Sigmoid colon (tissue), 7 donors: ENCODE results near the gene MASP1. TPM values are rescaled to one million over a fixed set of nuclear protein-coding genes. Genes with fewer than 3 reads are reported as not detected.

Experiments
- DNase-seq: peaks from one replicate; pipeline ENCODE4 v3.0.0-alpha.2; 2019
- H3K27ac ChIP-seq, 4 donors: fragments of 200-600 bp; sonication (generic); one replicate each; pipeline ENCODE4 v1.5.1; 2016 to 2019; ENCODE audit warnings: mild to moderate bottlenecking in 1 of 4
- H3K27me3 ChIP-seq, 3 donors: fragments of 200-600 bp; sonication (generic); one replicate each; pipeline ENCODE4 v1.5.1; 2019; ENCODE audit warnings: mild to moderate bottlenecking in 1 of 3
- H3K36me3 ChIP-seq, 4 donors: fragments of 200-600 bp; sonication (generic); one replicate each; pipeline ENCODE4 v1.5.1; 2016 to 2019
- H3K4me1 ChIP-seq, 4 donors: fragments of 200-600 bp; sonication (generic); one replicate each; pipeline ENCODE4 v1.5.1; 2017 to 2019
- H3K4me3 ChIP-seq, 4 donors: fragments of 200-600 bp; sonication (generic); one replicate each; pipeline ENCODE4 v1.5.1; 2017 to 2019; ENCODE audit warnings: mild to moderate bottlenecking in 2 of 4, moderate library complexity in 1 of 4
- H3K9me3 ChIP-seq, 4 donors: fragments of 200-600 bp in 3 of 4; sonication (generic) in 3 of 4; one replicate each; pipeline versions ENCODE4 v1.5.1 to v1.6.1; 2013 to 2019
- CTCF ChIP-seq, 4 experiments: fragments of 450-650 bp in 3 of 4; fragments of 200-600 bp in 1 of 4; IDR thresholded peaks; one replicate each; pipeline ENCODE4 v1.5.1; 2016 to 2019; ENCODE audit warnings: antibody characterized with exemption in 4 of 4, mild to moderate bottlenecking in 3 of 4, moderate library complexity in 2 of 4
- EP300 ChIP-seq, 4 donors: sonication (generic); formaldehyde crosslinking; IDR thresholded peaks; one replicate each; pipeline ENCODE4 v1.6.1; 2017; ENCODE audit warnings: antibody characterized with exemption in 4 of 4
- POLR2A ChIP-seq, 2 donors: fragments of 450-650 bp; IDR thresholded peaks; one replicate each; pipeline ENCODE4 v1.6.1; 2016; ENCODE audit warnings: antibody characterized with exemption in 2 of 2, mild to moderate bottlenecking in 2 of 2, moderate library complexity in 2 of 2
- POLR2AphosphoS5 ChIP-seq, 4 donors: sonication (generic); formaldehyde crosslinking; IDR thresholded peaks; one replicate each; pipeline ENCODE4 v1.6.1; 2017; ENCODE audit warnings: antibody characterized with exemption in 4 of 4
- WGBS, 2 donors: extraction: QIAGEN DNeasy Blood & Tissue Kit; methylation state at CpG; one replicate each; pipeline ENCODE4 v1.1.7; 2013; 5-methylcytosine and 5-hydroxymethylcytosine counted together
- intact Hi-C: fragments of 100-400 bp; cut with DNase I; formaldehyde crosslinking; loops from one replicate; pipeline ENCODE4 v1.15.1; 2023
- polyA plus RNA-seq, 3 donors: library from polyadenylated mRNA; stranded (reverse); fragments of 200-250 nt; gene quantifications; one replicate each; pipeline ENCODE4 v1.2.3, GENCODE V29; 2013
- total RNA-seq, 4 donors: library from RNA; depleted of rRNA; stranded (reverse); fragments of >200 nt; gene quantifications; one replicate each; pipeline ENCODE4 v1.1.0, GENCODE V29; 2016
- donor health status: healthy with polysubstance abuse.
- donor health status: Bipolar disorder and iron deficiency.
- donor health status: healthy.

MASP1 gene
- total and polyA plus RNA-seq, 7 donors, result 0.69 to 236 (median 93.5) TPM

- no peaks in the 10 kb centered on the region for H3K36me3 ChIP-seq
- no peak for DNase-seq
- no peak overlapping the region for H3K4me3 ChIP-seq
- no peaks in the 10 kb centered on the region for H3K9me3 ChIP-seq
- intact Hi-C loops, result no loop called here
- 79 to 84% methylated on average over 4 of the region's 4 CpGs for WGBS, 2 donors
- H3K4me1 ChIP-seq, result peaks cover 0 to 8% (median 6%) of the 10 kb centered on the region in 4 donors
- no peak overlapping the region for H3K27ac ChIP-seq
- H3K27me3 ChIP-seq, result no peaks in the 10 kb centered on the region
- TF ChIP-seq POLR2A (IDR thresholded peaks at IDR 0.05), result no peak
- TF ChIP-seq CTCF (IDR thresholded peaks at IDR 0.05), result no peak
- no peak for TF ChIP-seq EP300 (IDR thresholded peaks at IDR 0.05)
- no peak for TF ChIP-seq POLR2AphosphoS5 (IDR thresholded peaks at IDR 0.05)
Measured at GRCh38 chr3:187198490-187198889, 93.0 kb downstream of the MASP1 start.

GRCh38 chr3:187197335-187197649 lies 94.2 kb downstream of the MASP1 start, which contains the start of gene RTP1:
RTP1 (plus strand) TSS chr3:187197486; CDS start chr3:187197516, 30 bp downstream.
- H3K9me3 ChIP-seq, result no peaks in the 10 kb centered on the region
- peaks cover 0 to 17% (median 13%) of the 10 kb centered on the region in 4 donors for H3K4me1 ChIP-seq
- no peak within 1 kb of the TSS for H3K27ac ChIP-seq
- H3K27me3 ChIP-seq, result no peaks in the 10 kb centered on the region
- no peak for DNase-seq
- no peak for TF ChIP-seq EP300 (IDR thresholded peaks at IDR 0.05)
- no peak for TF ChIP-seq CTCF (IDR thresholded peaks at IDR 0.05)
- no peak for TF ChIP-seq POLR2A (IDR thresholded peaks at IDR 0.05)
- TF ChIP-seq POLR2AphosphoS5 (IDR thresholded peaks at IDR 0.05), result no peak
- H3K36me3 ChIP-seq, result no peaks in the 10 kb centered on the region
- intact Hi-C loops, result no loop called here
- no peak within 1 kb of the TSS for H3K4me3 ChIP-seq
- 75 to 80% methylated on average over 8 of the region's 8 CpGs for WGBS, 2 donors

GRCh38 chr3:187196573-187197334 lies 94.8 kb downstream of the MASP1 start:
- Histone ChIP-seq H3K4me1 (peaks cover 0 to 17% (median 16%) of the 10 kb centered on the region in 4 donors), H3K9me3 (no peaks in the 10 kb centered on the region), H3K27me3 (no peaks in the 10 kb centered on the region), H3K36me3 (no peaks in the 10 kb centered on the region), H3K27ac (no peak overlapping the region), H3K4me3 (no peak overlapping the region)
- no peak for TF ChIP-seq POLR2A (IDR thresholded peaks at IDR 0.05)
- no peak for TF ChIP-seq CTCF (IDR thresholded peaks at IDR 0.05)
- no peak for TF ChIP-seq POLR2AphosphoS5 (IDR thresholded peaks at IDR 0.05)
- intact Hi-C loops, result no loop called here
- 83 to 88% methylated on average over 7 of the region's 7 CpGs for WGBS, 2 donors
- no peak for DNase-seq

- Histone ChIP-seq H3K9me3 (no peaks in the 10 kb centered on the region), H3K27ac (peak overlapping the region in 1 of 4 donors; percentile 27), H3K4me1 (peaks cover 0 to 44% (median 39%) of the 10 kb centered on the region in 4 donors), H3K4me3 (no peak overlapping the region), H3K36me3 (no peaks in the 10 kb centered on the region), H3K27me3 (no peaks in the 10 kb centered on the region)
- DNase-seq, result no peak
- intact Hi-C loops, result no loop called here
- TF ChIP-seq POLR2AphosphoS5 (IDR thresholded peaks at IDR 0.05) (no peak), EP300 (IDR thresholded peaks at IDR 0.05) (no peak), POLR2A (IDR thresholded peaks at IDR 0.05) (no peak), CTCF (IDR thresholded peaks at IDR 0.05) (no peak)
Measured at GRCh38 chr3:187193181-187193580, 98.4 kb downstream of the MASP1 start.

GRCh38 chr3:187191271-187191670 lies 100.3 kb downstream of the MASP1 start:
- 60 to 74% methylated on average over 1 of the region's 1 CpG for WGBS, 2 donors
- Histone ChIP-seq H3K9me3 (no peaks in the 10 kb centered on the region), H3K4me3 (no peak overlapping the region), H3K36me3 (no peaks in the 10 kb centered on the region), H3K27ac (peak overlapping the region in 2 of 4 donors; percentile 34 to 89), H3K27me3 (no peaks in the 10 kb centered on the region), H3K4me1 (peaks cover 0 to 63% (median 58%) of the 10 kb centered on the region in 4 donors)
- intact Hi-C loops, result no loop called here
- no peak for DNase-seq
- TF ChIP-seq POLR2AphosphoS5 (IDR thresholded peaks at IDR 0.05), result no peak
- no peak for TF ChIP-seq POLR2A (IDR thresholded peaks at IDR 0.05)
- TF ChIP-seq CTCF (IDR thresholded peaks at IDR 0.05), result no peak
- no peak for TF ChIP-seq EP300 (IDR thresholded peaks at IDR 0.05)
